GM12875 (cell line): ENCODE measurements around the gene PPRC1.

Source experiments
- H3K4me3 ChIP-seq: one replicate; pipeline ENCODE4 v1.5.1; 2011; ENCODE audit warnings: low read depth, low read length, control low read depth
- TF ChIP-seq, protein P1 (sequence below): IDR thresholded peaks from 2 replicates; pipeline ENCODE4 v1.5.1; 2011; ENCODE audit warnings: low read depth, mild to moderate bottlenecking, control low read depth, inconsistent platforms, low read length, moderate library complexity, borderline replicate concordance; ENCODE audit not compliant: insufficient read depth

The PPRC1 gene

DNA sequence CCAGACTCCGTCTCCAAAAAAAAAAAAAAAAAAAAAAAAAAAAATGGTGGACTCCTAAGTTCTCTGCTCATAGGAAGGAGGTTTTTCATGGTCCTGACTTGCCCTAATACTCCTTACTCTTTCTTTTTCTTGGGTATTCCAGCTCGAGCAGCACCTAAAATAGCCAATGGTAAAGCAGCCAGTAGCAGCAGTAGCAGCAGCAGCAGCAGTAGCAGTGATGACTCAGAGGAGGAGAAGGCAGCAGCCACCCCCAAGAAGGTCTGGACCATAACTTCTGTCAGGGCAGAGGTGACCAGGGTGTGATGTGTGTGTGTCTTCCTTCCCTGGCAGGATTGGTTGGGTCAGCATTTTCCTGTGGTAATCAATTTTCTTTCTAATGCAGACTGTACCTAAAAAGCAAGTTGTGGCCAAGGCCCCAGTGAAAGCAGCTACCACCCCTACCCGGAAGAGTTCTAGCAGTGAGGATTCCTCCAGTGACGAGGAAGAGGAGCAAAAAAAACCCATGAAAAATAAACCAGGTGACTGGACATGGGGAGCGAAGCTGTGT, 26.3 kb downstream of the PPRC1 start:
- H3K4me3 ChIP-seq, result no peak overlapping the region
- TF ChIP-seq, protein P1, sequence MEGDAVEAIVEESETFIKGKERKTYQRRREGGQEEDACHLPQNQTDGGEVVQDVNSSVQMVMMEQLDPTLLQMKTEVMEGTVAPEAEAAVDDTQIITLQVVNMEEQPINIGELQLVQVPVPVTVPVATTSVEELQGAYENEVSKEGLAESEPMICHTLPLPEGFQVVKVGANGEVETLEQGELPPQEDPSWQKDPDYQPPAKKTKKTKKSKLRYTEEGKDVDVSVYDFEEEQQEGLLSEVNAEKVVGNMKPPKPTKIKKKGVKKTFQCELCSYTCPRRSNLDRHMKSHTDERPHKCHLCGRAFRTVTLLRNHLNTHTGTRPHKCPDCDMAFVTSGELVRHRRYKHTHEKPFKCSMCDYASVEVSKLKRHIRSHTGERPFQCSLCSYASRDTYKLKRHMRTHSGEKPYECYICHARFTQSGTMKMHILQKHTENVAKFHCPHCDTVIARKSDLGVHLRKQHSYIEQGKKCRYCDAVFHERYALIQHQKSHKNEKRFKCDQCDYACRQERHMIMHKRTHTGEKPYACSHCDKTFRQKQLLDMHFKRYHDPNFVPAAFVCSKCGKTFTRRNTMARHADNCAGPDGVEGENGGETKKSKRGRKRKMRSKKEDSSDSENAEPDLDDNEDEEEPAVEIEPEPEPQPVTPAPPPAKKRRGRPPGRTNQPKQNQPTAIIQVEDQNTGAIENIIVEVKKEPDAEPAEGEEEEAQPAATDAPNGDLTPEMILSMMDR, result no peak

DNA sequence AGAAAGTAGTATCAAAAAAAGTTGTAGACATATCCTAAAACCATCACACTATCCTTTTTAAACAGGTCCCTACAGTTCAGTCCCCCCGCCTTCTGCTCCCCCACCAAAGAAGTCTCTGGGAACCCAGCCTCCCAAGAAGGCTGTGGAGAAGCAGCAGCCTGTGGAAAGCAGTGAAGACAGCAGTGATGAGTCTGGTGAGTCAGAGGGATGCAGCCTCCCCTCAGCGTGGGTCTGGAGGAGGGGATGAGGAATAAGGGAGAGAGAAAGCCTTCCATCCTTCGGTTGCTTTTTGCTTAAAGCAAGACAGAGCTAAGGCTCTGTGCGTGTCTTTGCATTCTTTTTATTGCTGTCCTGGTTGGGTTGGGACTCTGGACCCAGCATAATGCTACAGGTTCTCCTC, 27.0 kb downstream of the PPRC1 start:
- H3K4me3 ChIP-seq, result no peak overlapping the region
- TF ChIP-seq, protein P1, result no peak

DNA sequence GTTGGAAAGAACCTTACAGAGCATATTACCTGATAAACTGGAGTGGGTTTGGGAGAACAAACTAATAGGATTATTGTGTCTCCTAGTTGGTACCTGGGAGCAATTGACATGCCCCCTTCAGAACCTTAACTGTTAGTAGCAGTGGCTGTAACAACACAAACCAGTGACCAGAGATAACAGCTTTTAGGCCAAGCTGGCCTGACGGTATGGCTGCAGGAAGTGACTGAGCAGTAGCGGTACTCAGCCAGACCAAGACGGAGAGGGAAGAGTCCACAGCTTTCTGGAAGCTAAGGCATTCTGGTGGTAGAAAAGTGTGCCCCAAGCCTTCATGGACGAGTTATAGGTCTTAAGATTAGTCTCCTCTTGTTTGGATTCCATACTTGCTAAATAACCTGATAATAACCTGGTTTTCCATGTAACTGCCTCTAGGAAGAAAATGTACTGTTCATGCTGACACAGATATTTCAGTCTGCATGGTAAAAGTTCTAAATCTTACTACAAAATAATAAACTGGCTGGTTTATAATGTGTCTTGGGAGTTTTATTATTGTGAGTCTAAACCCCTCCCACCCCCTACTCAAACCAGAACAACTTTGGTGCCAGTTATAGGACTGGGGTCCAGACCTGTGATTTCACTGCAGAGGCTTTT, 30.6 kb downstream of the PPRC1 start:
- TF ChIP-seq, protein P1, result no peak
- H3K4me3 ChIP-seq, result no peak overlapping the region

DNA sequence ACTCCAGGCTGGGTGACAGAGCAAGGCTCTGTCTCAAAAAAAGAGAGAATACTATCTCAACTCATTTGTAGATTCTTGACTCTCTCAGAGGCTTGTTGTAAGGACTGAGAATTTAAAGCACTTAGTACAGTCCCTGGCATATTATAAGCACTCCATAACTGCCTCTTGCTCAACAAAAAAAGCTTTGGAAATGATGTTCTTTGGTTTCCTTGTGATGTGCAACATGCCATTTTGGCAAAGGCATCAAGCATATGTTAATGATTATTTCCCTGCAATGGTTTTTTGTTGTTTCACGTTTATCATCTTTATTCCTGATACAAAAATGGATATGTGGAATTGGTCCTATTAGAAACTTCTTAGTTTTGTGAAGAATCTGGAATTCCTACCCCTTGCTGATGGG, 35.0 kb downstream of the PPRC1 start:
- no peak overlapping the region for H3K4me3 ChIP-seq
- TF ChIP-seq, protein P1, result no peak

DNA sequence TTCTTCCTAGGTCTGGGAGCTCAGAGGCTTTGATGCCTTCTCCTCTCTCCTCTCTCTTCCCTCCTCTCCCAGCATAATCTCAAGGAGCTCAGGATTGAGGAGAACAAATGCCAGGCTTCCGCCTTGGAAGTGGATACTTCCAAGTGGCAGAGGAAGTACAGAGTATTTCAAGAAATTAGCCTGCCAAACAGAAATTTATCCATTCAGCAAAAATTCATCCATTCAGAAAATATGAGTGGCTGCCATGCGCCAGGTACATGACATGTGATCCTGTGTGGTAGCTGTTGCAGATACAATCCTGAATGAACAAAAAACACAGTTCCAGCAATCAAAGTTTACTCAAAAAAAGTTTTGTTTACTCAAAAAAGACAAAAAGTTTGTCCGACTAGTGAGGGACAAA, 37.8 kb downstream of the PPRC1 start:
- TF ChIP-seq, protein P1, result no peak

DNA sequence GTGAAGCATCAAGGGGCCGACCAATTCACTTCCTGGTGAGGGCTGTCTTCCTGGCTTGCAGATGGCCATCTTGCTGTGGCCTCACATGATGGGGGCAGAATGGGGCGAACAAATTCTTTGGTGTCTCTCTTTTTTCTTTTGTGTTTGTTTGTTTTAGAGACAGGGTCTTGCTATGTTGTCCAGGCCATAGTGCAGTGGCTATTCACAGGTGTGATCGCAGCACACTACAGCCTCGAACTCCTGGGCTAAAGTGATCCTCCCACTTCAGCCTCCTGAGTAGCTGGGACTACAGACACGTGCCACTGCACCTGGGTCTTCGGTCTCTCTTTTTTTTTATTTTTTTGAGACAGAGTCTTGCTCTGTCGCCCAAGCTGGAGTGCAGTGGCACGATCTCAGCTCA, 39.4 kb downstream of the PPRC1 start:
- no peak overlapping the region for H3K4me3 ChIP-seq
- TF ChIP-seq, protein P1, result no peak

More for the DNA sequence above, 37.8 kb downstream of the PPRC1 start:
- no peak overlapping the region for H3K4me3 ChIP-seq

DNA sequence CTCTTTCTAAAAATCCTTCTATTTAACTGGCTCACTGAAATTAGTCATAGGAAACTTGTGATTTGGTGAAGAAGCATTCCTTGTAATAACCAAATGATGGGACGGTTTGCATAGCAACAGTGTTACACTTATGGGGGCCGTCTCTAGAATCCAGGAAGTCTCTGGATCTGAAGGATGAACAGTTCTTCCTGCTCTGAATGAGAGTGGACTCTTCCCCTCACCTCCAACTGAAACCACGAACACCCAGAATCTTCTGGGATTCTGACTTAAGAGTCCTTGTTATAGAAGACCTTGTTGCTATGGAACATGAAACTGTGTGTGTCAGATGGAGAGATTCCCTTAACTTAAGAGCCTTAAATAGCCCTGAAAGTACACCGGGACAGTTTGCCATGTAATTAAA, 42.6 kb downstream of the PPRC1 start:
- TF ChIP-seq, protein P1, result no peak
- no peak overlapping the region for H3K4me3 ChIP-seq
